HepG2 (cell line): ENCODE measurements around the gene THSD4. TPM values are rescaled to one million over a fixed set of nuclear protein-coding genes. Genes with fewer than 3 reads are reported as not detected.
A peak's percentile ranks its signal among the peaks of the same experiment; 100 is the strongest.

ENCODE experiments used
- ATAC-seq: fragments of 200-7000 bp; cut with Tn5 transposase; 3 replicates; pipeline ENCODE4 v1.9.1; 2020; ENCODE audit warnings: mild to moderate bottlenecking, moderate library complexity
- BruUV-seq: library from RNA; stranded (reverse); fragments of 400-500 nt; replicated peaks from 2 replicates; lab custom pipeline; 2021; lab: Mats Ljungman, UMichigan
- CTCF ChIA-PET: fragments of 300-600 bp; formaldehyde crosslinking; extraction: SDS; loops from one replicate; lab custom pipeline; 2021; ENCODE audit warnings: low total read pairs, inconsistent platforms, low intra/inter-chr PET ratio; lab: Yijun Ruan, JAX
- POLR2A ChIA-PET: fragments of 350-600 bp; sonication (Branson Sonifier 250); formaldehyde crosslinking; loops from one replicate; lab custom pipeline; 2020; ENCODE audit warnings: antibody characterized with exemption, inconsistent platforms; lab: Yijun Ruan, JAX
- DNase-seq: peaks from one replicate; pipeline ENCODE4 v3.0.0-alpha.2; 2015; ENCODE audit warnings: low spot score
- FAIRE-seq: peaks from 3 replicates; lab custom pipeline; 2011; peaks lifted over from hg19 to GRCh38; lab: Jason Lieb, UNC
- H2AFZ ChIP-seq: one replicate; pipeline ENCODE4 v1.6.1; 2011; ENCODE audit warnings: low read length, inconsistent platforms
- H3K27ac ChIP-seq: fragments of 300-600 bp; 3 replicates; pipeline ENCODE4 v1.8.0; 2011; ENCODE audit warnings: mixed run types, mild to moderate bottlenecking, mixed read lengths, low read length, inconsistent platforms; ENCODE audit not compliant: insufficient read depth; ENCODE audit errors: extremely low read length
- H3K27me3 ChIP-seq, 2 experiments: fragments of 200-600 bp in 1 of 2; 2 replicates in 1 of 2; 3 replicates in 1 of 2; pipeline versions ENCODE4 v1.6.0 to v1.8.0; 2011; ENCODE audit warnings: low read length in 2 of 2, mild to moderate bottlenecking in 2 of 2, moderate library complexity in 2 of 2, inconsistent platforms in 1 of 2; ENCODE audit not compliant: insufficient read depth in 2 of 2, control insufficient read depth in 1 of 2
- H3K36me3 ChIP-seq, 2 experiments: fragments of 200-600 bp in 1 of 2; replicated peaks in 1 of 2; 2 replicates in 1 of 2; 3 replicates in 1 of 2; pipeline versions ENCODE4 v1.5.1 to v1.8.0; 2011; ENCODE audit warnings: low read length in 2 of 2, inconsistent platforms in 1 of 2; ENCODE audit not compliant: insufficient read depth in 2 of 2, control insufficient read depth in 1 of 2
- H3K4me1 ChIP-seq: 2 replicates; pipeline ENCODE4 v1.5.1; 2012; ENCODE audit warnings: low read length, inconsistent platforms; ENCODE audit not compliant: insufficient read depth
- H3K4me2 ChIP-seq: 2 replicates; pipeline ENCODE4 v1.6.0; 2011; ENCODE audit warnings: low read depth, low read length, inconsistent platforms
- H3K4me3 ChIP-seq, 3 experiments: fragments of 200-600 bp in 1 of 3; sonication (generic), shearing (Covaris generic) in 1 of 3; replicated peaks in 1 of 3; 2 replicates each; pipeline ENCODE4 v1.5.1; 2011 to 2016; ENCODE audit warnings: low read length in 3 of 3, inconsistent platforms in 2 of 3, low read depth in 2 of 3, mild to moderate bottlenecking in 2 of 3, control low read depth in 1 of 3, mixed read lengths in 1 of 3; ENCODE audit not compliant: insufficient read depth in 1 of 3
- H3K79me2 ChIP-seq: one replicate; pipeline ENCODE4 v1.6.1; 2011; ENCODE audit warnings: low read length, inconsistent platforms; ENCODE audit not compliant: insufficient read depth
- H3K9ac ChIP-seq: 2 replicates; pipeline ENCODE4 v1.6.0; 2011; ENCODE audit warnings: mild to moderate bottlenecking, low read depth, low read length, inconsistent platforms; ENCODE audit not compliant: insufficient read depth
- H3K9me3 ChIP-seq: 2 replicates; pipeline ENCODE4 v1.5.1; 2012; ENCODE audit warnings: mild to moderate bottlenecking, low read length
- H4K20me1 ChIP-seq: 2 replicates; pipeline ENCODE4 v1.6.0; 2011; ENCODE audit warnings: inconsistent platforms, mild to moderate bottlenecking, low read length, moderate library complexity; ENCODE audit not compliant: insufficient read depth
- ARNTL ChIP-seq: sonication (generic); formaldehyde crosslinking; IDR thresholded peaks from 2 replicates; pipeline ENCODE4 v1.4.0; 2020; ENCODE audit warnings: mild to moderate bottlenecking, missing genetic modification reagents
- ATM ChIP-seq: fragments of 450-650 bp; IDR thresholded peaks from 2 replicates; pipeline ENCODE4 v1.7.1; 2017; ENCODE audit warnings: mild to moderate bottlenecking, borderline replicate concordance
- FOXA3 ChIP-seq: IDR thresholded peaks from 2 replicates; pipeline ENCODE4 v1.6.1; 2016; ENCODE audit warnings: missing genetic modification reagents, missing compliant biosample characterization
- HBP1 ChIP-seq: IDR thresholded peaks from 2 replicates; pipeline ENCODE4 v1.6.1; 2016; ENCODE audit warnings: low read depth, control low read depth
- MIXL1 ChIP-seq: IDR thresholded peaks from 2 replicates; pipeline ENCODE4 v1.6.1; 2016
- NFRKB ChIP-seq: fragments of 450-650 bp; IDR thresholded peaks from 2 replicates; pipeline ENCODE4 v1.6.1; 2017
- REPIN1 ChIP-seq: sonication (generic); formaldehyde crosslinking; IDR thresholded peaks from 2 replicates; pipeline ENCODE4 v1.8.0; 2022; ENCODE audit warnings: missing genetic modification reagents, low read depth, mild to moderate bottlenecking, borderline replicate concordance
- TSC22D2 ChIP-seq: sonication (generic); formaldehyde crosslinking; IDR thresholded peaks from 2 replicates; pipeline ENCODE4 v1.5.1; 2020; ENCODE audit warnings: missing genetic modification reagents, mild to moderate bottlenecking, borderline replicate concordance
- ZNF136 ChIP-seq: sonication (generic); formaldehyde crosslinking; IDR thresholded peaks from 2 replicates; pipeline ENCODE4 v1.8.1; 2022; ENCODE audit warnings: low read depth, mild to moderate bottlenecking, moderate library complexity, missing genetic modification reagents
- ZNF260 ChIP-seq: sonication (generic); formaldehyde crosslinking; IDR thresholded peaks from 2 replicates; pipeline ENCODE4 v1.4.0; 2020; ENCODE audit warnings: missing genetic modification reagents, low read depth, mild to moderate bottlenecking, borderline replicate concordance
- ZNF333 ChIP-seq: sonication (generic); formaldehyde crosslinking; IDR thresholded peaks from 2 replicates; pipeline ENCODE4 v1.4.0; 2020; ENCODE audit warnings: mild to moderate bottlenecking, missing genetic modification reagents, borderline replicate concordance
- ZNF468 ChIP-seq: sonication (generic); formaldehyde crosslinking; IDR thresholded peaks from 2 replicates; pipeline ENCODE4 v1.8.0; 2022; ENCODE audit warnings: mild to moderate bottlenecking, moderate library complexity, missing genetic modification reagents
- ZNF761 ChIP-seq: sonication (generic); formaldehyde crosslinking; conservative IDR thresholded peaks from 2 replicates; pipeline ENCODE4 v1.4.0; 2020; ENCODE audit warnings: mild to moderate bottlenecking, missing genetic modification reagents
- whole genome bisulfite sequencing: methylation state at CpG from one replicate; pipeline ENCODE4 v1.1.6; 2017; ENCODE audit warnings: low lambda C conversion rate; 5-methylcytosine and 5-hydroxymethylcytosine counted together
- in situ Hi-C: cut with HindIII; loops from 2 replicates; pipeline ENCODE4 v1.10.0; 2017; ENCODE audit warnings: low pct_unique_long_range_greater_than_20kb; ENCODE audit not compliant: extremely low pct_ligation_motif_present
- intact Hi-C: fragments of 100-400 bp; cut with micrococcal nuclease; formaldehyde crosslinking; loops from one replicate; pipeline ENCODE4 v1.10.0; 2022; ENCODE audit not compliant: unreplicated experiment
- polyA plus RNA-seq, 8 experiments: library from polyadenylated mRNA; depleted of rRNA in 3 of 8; stranded (reverse) in 7 of 8; unstranded in 1 of 8; fragments of >200 nt; fragmentation: Illumina TruSeq in 4 of 8; extraction: Trizol in 4 of 8; gene quantifications; 2 replicates each; pipeline versions ENCODE4 v1.2.1 to v1.2.3, GENCODE V29; 2011 to 2016; ENCODE audit warnings: low read depth in 4 of 8, missing spikeins in 1 of 8, mixed read lengths in 1 of 8; ENCODE audit not compliant: insufficient read depth in 1 of 8
- total RNA-seq, 5 experiments: library from RNA; depleted of rRNA; stranded (reverse); fragments of >200 nt; fragmentation: Illumina TruSeq; extraction: Trizol; gene quantifications; 2 replicates each; pipeline ENCODE4 v1.2.3, GENCODE V29; 2016; ENCODE audit warnings: low read depth in 1 of 5
- TF ChIP-seq, protein P1 (sequence below), 2 experiments: sonication (generic) in 1 of 2; formaldehyde crosslinking in 1 of 2; IDR thresholded peaks; 2 replicates each; pipeline versions ENCODE4 v1.5.1 to v1.6.1; 2011 to 2020; ENCODE audit warnings: borderline replicate concordance in 1 of 2, low read depth in 1 of 2, low read length in 1 of 2, mild to moderate bottlenecking in 1 of 2, missing genetic modification reagents in 1 of 2, moderate library complexity in 1 of 2
- TF ChIP-seq, protein P2 (sequence below): sonication (generic); formaldehyde crosslinking; IDR thresholded peaks from 2 replicates; pipeline ENCODE4 v1.4.0; 2020; ENCODE audit warnings: missing genetic modification reagents, low read depth, mild to moderate bottlenecking, borderline replicate concordance
- TF ChIP-seq, protein P3 (sequence below): sonication (generic); formaldehyde crosslinking; IDR thresholded peaks from 2 replicates; pipeline ENCODE4 v1.8.1; 2022; ENCODE audit warnings: low read depth, mild to moderate bottlenecking, missing genetic modification reagents

Gene THSD4
- total and polyA plus RNA-seq, 2 of the 13 experiments (the other 11 are each of a cell fraction or from before 2014, with no cell fraction given), result 0.07 to 0.21 TPM

GRCh38 chr15:71278989-71279756, 163.9 kb downstream of the THSD4 start:
- POLR2A ChIA-PET, result no interaction called here
- Histone ChIP-seq H3K27ac (no peak overlapping the region), H3K27me3 (no peaks in the 10 kb centered on the region; a peak in 1 of 5 replicates), H3K4me1 (peaks cover 16% of the 10 kb centered on the region), H3K36me3 (no peaks in the 10 kb centered on the region), H3K9me3 (no peaks in the 10 kb centered on the region), H3K9ac (no peak overlapping the region), H3K79me2 (no peaks in the 10 kb centered on the region), H4K20me1 (no peaks in the 10 kb centered on the region), H3K4me2 (no peak overlapping the region), H2AFZ (no peak overlapping the region), H3K4me3 (no peak overlapping the region; a peak in 1 of 6 replicates)
- DNase-seq (peak; percentile 72), FAIRE-seq (peak; percentile 43), ATAC-seq (peak; percentile 62)
- intact Hi-C loops, result no loop called here
- WGBS, result 11% methylated on average over 15 of the region's 15 CpGs
- no TSS peak for BruUV-seq
- CTCF ChIA-PET, result no interaction called here
- in situ Hi-C loops, result no loop called here
- no peak for TF ChIP-seq ZNF260 (CRISPR knock-in tag)
- no peak for TF ChIP-seq ZNF136 (CRISPR knock-in tag)
- TF ChIP-seq ARNTL (CRISPR knock-in tag), result no peak
- no peak for TF ChIP-seq ZNF468 (CRISPR knock-in tag)
- no peak for TF ChIP-seq ATM
- TF ChIP-seq, protein P1, sequence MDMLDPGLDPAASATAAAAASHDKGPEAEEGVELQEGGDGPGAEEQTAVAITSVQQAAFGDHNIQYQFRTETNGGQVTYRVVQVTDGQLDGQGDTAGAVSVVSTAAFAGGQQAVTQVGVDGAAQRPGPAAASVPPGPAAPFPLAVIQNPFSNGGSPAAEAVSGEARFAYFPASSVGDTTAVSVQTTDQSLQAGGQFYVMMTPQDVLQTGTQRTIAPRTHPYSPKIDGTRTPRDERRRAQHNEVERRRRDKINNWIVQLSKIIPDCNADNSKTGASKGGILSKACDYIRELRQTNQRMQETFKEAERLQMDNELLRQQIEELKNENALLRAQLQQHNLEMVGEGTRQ (IDR thresholded peaks at IDR 0.05; ENCODE audit: low read depth, low read length), result no peak
- TF ChIP-seq, protein P1 (CRISPR knock-in tag; IDR thresholded peaks at IDR 0.05; ENCODE audit: borderline replicate concordance), result peak; percentile 59; the same call in 1 of the 2 replicates
- no peak for TF ChIP-seq MIXL1 (CRISPR knock-in tag)
- no peak for TF ChIP-seq ZNF333 (CRISPR knock-in tag)
- TF ChIP-seq, protein P2, sequence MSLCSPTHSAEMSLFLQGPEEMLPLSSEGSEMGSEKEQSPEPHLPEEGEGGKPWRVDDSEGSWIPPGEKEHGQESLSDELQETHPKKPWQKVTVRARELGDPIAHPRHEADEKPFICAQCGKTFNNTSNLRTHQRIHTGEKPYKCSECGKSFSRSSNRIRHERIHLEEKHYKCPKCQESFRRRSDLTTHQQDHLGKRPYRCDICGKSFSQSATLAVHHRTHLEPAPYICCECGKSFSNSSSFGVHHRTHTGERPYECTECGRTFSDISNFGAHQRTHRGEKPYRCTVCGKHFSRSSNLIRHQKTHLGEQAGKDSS (CRISPR knock-in tag), result no peak
- no peak for TF ChIP-seq ZNF761 (CRISPR knock-in tag)
- peak; percentile 37; the same call in 1 of the 2 replicates for TF ChIP-seq FOXA3 (CRISPR knock-in tag)
- TF ChIP-seq, protein P3, sequence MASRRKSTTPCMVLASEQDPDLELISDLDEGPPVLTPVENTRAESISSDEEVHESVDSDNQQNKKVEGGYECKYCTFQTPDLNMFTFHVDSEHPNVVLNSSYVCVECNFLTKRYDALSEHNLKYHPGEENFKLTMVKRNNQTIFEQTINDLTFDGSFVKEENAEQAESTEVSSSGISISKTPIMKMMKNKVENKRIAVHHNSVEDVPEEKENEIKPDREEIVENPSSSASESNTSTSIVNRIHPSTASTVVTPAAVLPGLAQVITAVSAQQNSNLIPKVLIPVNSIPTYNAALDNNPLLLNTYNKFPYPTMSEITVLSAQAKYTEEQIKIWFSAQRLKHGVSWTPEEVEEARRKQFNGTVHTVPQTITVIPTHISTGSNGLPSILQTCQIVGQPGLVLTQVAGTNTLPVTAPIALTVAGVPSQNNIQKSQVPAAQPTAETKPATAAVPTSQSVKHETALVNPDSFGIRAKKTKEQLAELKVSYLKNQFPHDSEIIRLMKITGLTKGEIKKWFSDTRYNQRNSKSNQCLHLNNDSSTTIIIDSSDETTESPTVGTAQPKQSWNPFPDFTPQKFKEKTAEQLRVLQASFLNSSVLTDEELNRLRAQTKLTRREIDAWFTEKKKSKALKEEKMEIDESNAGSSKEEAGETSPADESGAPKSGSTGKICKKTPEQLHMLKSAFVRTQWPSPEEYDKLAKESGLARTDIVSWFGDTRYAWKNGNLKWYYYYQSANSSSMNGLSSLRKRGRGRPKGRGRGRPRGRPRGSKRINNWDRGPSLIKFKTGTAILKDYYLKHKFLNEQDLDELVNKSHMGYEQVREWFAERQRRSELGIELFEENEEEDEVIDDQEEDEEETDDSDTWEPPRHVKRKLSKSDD (CRISPR knock-in tag), result 0 out of 2 replicates have a peak, but pooled peaks have one; percentile 29
- no peak for TF ChIP-seq NFRKB
- no peak for TF ChIP-seq REPIN1 (CRISPR knock-in tag)
- TF ChIP-seq TSC22D2 (CRISPR knock-in tag), result no peak
- TF ChIP-seq HBP1 (CRISPR knock-in tag), result no peak
